Upper lobe of right lung (tissue), 1 donor: Measurements from ENCODE around the gene CERK. TPM values are rescaled to one million over a fixed set of nuclear protein-coding genes. Genes with fewer than 3 reads are reported as not detected.

Source experiments
- ATAC-seq: fragments of 200-7000 bp; cut with Tn5 transposase; one replicate; pipeline ENCODE4 v1.9.1; 2020; ENCODE audit warnings: mild to moderate bottlenecking, moderate library complexity
- DNase-seq: peaks from one replicate; pipeline ENCODE4 v3.0.0-alpha.2; 2020
- H3K27ac ChIP-seq: fragments of 200-600 bp; one replicate; pipeline ENCODE4 v1.8.0; 2022
- H3K27me3 ChIP-seq: fragments of 200-600 bp; one replicate; pipeline ENCODE4 v1.8.0; 2022; ENCODE audit warnings: mild to moderate bottlenecking
- H3K36me3 ChIP-seq: fragments of 200-600 bp; one replicate; pipeline ENCODE4 v1.8.0; 2022
- H3K4me1 ChIP-seq: fragments of 200-600 bp; one replicate; pipeline ENCODE4 v1.8.0; 2022
- H3K4me3 ChIP-seq: fragments of 200-600 bp; one replicate; pipeline ENCODE4 v1.8.0; 2022; ENCODE audit warnings: mild to moderate bottlenecking
- H3K9me3 ChIP-seq: fragments of 200-600 bp; one replicate; pipeline ENCODE4 v1.8.0; 2022
- intact Hi-C: fragments of 100-400 bp; cut with DNase I; formaldehyde crosslinking; loops from one replicate; pipeline ENCODE4 v1.11.0; 2022
- total RNA-seq: library from RNA; stranded (reverse); fragmentation: NEBNext Ultra II Directional; extraction: Animal tissue kit (Norgen Biotek cat#: 25700); gene quantifications from one replicate; pipeline ENCODE4 v1.2.1, GENCODE V29; 2021
- TF ChIP-seq, protein P1 (sequence below): fragments of 200-600 bp; IDR thresholded peaks from one replicate; pipeline ENCODE4 v1.8.0; 2022; ENCODE audit warnings: antibody characterized with exemption
- donor health status: DM: no; HTN: yes; CAD: no; lungs with severe emphysema.

The CERK gene
- total RNA-seq, 1 donor from 2014 or later, result 28.1 TPM

GRCh38 chr22:46774253-46774979, 36.4 kb upstream of the CERK start:
- H3K36me3 ChIP-seq, result no peaks in the 10 kb centered on the region
- peak overlapping the region; percentile 74 for H3K27ac ChIP-seq
- ATAC-seq (peak; percentile 5), DNase-seq (no peak)
- no peaks in the 10 kb centered on the region for H3K27me3 ChIP-seq
- TF ChIP-seq, protein P1, sequence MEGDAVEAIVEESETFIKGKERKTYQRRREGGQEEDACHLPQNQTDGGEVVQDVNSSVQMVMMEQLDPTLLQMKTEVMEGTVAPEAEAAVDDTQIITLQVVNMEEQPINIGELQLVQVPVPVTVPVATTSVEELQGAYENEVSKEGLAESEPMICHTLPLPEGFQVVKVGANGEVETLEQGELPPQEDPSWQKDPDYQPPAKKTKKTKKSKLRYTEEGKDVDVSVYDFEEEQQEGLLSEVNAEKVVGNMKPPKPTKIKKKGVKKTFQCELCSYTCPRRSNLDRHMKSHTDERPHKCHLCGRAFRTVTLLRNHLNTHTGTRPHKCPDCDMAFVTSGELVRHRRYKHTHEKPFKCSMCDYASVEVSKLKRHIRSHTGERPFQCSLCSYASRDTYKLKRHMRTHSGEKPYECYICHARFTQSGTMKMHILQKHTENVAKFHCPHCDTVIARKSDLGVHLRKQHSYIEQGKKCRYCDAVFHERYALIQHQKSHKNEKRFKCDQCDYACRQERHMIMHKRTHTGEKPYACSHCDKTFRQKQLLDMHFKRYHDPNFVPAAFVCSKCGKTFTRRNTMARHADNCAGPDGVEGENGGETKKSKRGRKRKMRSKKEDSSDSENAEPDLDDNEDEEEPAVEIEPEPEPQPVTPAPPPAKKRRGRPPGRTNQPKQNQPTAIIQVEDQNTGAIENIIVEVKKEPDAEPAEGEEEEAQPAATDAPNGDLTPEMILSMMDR, result no peak
- H3K4me3 ChIP-seq, result no peak overlapping the region
- H3K9me3 ChIP-seq, result no peaks in the 10 kb centered on the region
- intact Hi-C loops, result no loop called here
- peaks cover 69% of the 10 kb centered on the region for H3K4me1 ChIP-seq

GRCh38 chr22:46773076-46773475, 35.0 kb upstream of the CERK start:
- intact Hi-C loops, result no loop called here
- Histone ChIP-seq H3K27ac (peak overlapping the region; percentile 74), H3K36me3 (no peaks in the 10 kb centered on the region), H3K4me1 (peaks cover 73% of the 10 kb centered on the region), H3K9me3 (no peaks in the 10 kb centered on the region), H3K4me3 (no peak overlapping the region), H3K27me3 (no peaks in the 10 kb centered on the region)
- no peak for ATAC-seq
- TF ChIP-seq, protein P1, result no peak
- no peak for DNase-seq

GRCh38 chr22:46770726-46771125, 32.7 kb upstream of the CERK start:
- Histone ChIP-seq H3K4me3 (no peak overlapping the region), H3K4me1 (peaks cover 50% of the 10 kb centered on the region), H3K27ac (peak overlapping the region; percentile 75), H3K36me3 (no peaks in the 10 kb centered on the region), H3K27me3 (no peaks in the 10 kb centered on the region), H3K9me3 (no peaks in the 10 kb centered on the region)
- DNase-seq (no peak), ATAC-seq (no peak)
- TF ChIP-seq, protein P1, result no peak
- intact Hi-C loops, result no loop called here

GRCh38 chr22:46770151-46770641, 32.1 kb upstream of the CERK start:
- Histone ChIP-seq H3K4me1 (peaks cover 45% of the 10 kb centered on the region), H3K9me3 (no peaks in the 10 kb centered on the region), H3K27ac (peak overlapping the region; percentile 75), H3K27me3 (no peaks in the 10 kb centered on the region), H3K36me3 (no peaks in the 10 kb centered on the region), H3K4me3 (no peak overlapping the region)
- TF ChIP-seq, protein P1, result no peak
- ATAC-seq (no peak), DNase-seq (no peak)
- intact Hi-C loops, result no loop called here

DNA sequence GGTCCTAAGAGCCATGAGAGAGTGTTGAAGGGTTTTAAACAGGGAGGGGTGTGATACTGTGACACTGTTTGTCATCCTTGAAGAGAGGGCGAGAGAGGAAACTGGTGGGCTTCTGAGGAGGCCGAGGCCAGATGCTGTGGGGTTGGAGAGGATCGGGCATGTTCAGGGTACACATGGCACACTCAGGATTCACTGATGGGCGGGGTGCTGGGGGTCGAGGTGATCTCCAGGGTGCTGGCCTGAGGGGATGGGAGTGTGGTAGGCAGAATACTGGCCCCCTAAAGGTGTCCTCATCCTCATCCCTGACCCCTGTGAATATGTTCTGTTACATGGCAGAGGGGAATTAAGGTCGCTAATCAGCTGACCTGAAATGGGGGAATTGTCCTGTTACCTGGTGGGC, 31.7 kb upstream of the CERK start:
- intact Hi-C loops, result no loop called here
- TF ChIP-seq, protein P1, result no peak
- DNase-seq (no peak), ATAC-seq (no peak)
- H3K36me3 ChIP-seq, result no peaks in the 10 kb centered on the region
- H3K4me3 ChIP-seq, result no peak overlapping the region
- peaks cover 40% of the 10 kb centered on the region for H3K4me1 ChIP-seq
- peak overlapping the region; percentile 75 for H3K27ac ChIP-seq
- H3K9me3 ChIP-seq, result no peaks in the 10 kb centered on the region
- no peaks in the 10 kb centered on the region for H3K27me3 ChIP-seq
